ENCODE results near the gene ZGRF1. TPM values are rescaled to one million over a fixed set of nuclear protein-coding genes. Genes with fewer than 3 reads are reported as not detected.
"Not testable (repeated sequence)": the region's sequence is repeated elsewhere in the genome, so short reads cannot be mapped to it uniquely, and the experiment has no call there.

The ZGRF1 gene
- total RNA-seq, 4 donors from 2014 or later: 2.5 to 9.4 (median 6.5) TPM

- 44 to 72% methylated on average over 3 of the region's 3 CpGs for WGBS, 2 donors
- Histone ChIP-seq H3K9me3 (no peaks in the 10 kb centered on the region), H3K27me3 (no peaks in the 10 kb centered on the region), H3K36me3 (peaks cover 0 to 88% (median 15%) of the 10 kb centered on the region in 3 donors), H3K27ac (no peak overlapping the region), H3K4me3 (no peak overlapping the region), H3K4me1 (peaks cover 0 to 9% (median 0%) of the 10 kb centered on the region in 4 donors)
- TF ChIP-seq EP300 (IDR thresholded peaks at IDR 0.05) (no peak), POLR2A (IDR thresholded peaks at IDR 0.05) (no peak), CTCF (IDR thresholded peaks at IDR 0.05) (no peak)
- no peak for DNase-seq (ENCODE audit: low spot score in 2 of 2)
Observed at GRCh38 chr4:112647785-112648184, 11.1 kb upstream of the ZGRF1 start.

- Histone ChIP-seq H3K27me3 (no peaks in the 10 kb centered on the region), H3K36me3 (peaks cover 0 to 85% (median 15%) of the 10 kb centered on the region in 3 donors), H3K9me3 (no peaks in the 10 kb centered on the region), H3K4me1 (peaks cover 0 to 16% (median 0%) of the 10 kb centered on the region in 4 donors), H3K4me3 (no peak overlapping the region), H3K27ac (no peak overlapping the region)
- TF ChIP-seq CTCF (IDR thresholded peaks at IDR 0.05) (no peak), POLR2A (IDR thresholded peaks at IDR 0.05) (no peak), EP300 (IDR thresholded peaks at IDR 0.05) (no peak)
- 62 to 65% methylated on average over 6 of the region's 6 CpGs for WGBS, 2 donors
- no peak for DNase-seq (ENCODE audit: low spot score in 2 of 2)
Observed at GRCh38 chr4:112646632-112647537, 10.2 kb upstream of the ZGRF1 start.

GRCh38 chr4:112645541-112646329 is 9.0 kb upstream of the ZGRF1 start:
- H3K9me3 ChIP-seq: no peaks in the 10 kb centered on the region
- peaks cover 0 to 73% (median 15%) of the 10 kb centered on the region in 3 donors for H3K36me3 ChIP-seq
- H3K4me1 ChIP-seq: peaks cover 0 to 27% (median 0%) of the 10 kb centered on the region in 4 donors
- no peak for TF ChIP-seq CTCF (IDR thresholded peaks at IDR 0.05)
- no peak for TF ChIP-seq EP300 (IDR thresholded peaks at IDR 0.05)
- no peak for TF ChIP-seq POLR2A (IDR thresholded peaks at IDR 0.05)
- H3K27ac ChIP-seq: no peak overlapping the region
- H3K27me3 ChIP-seq: no peaks in the 10 kb centered on the region
- DNase-seq (ENCODE audit: low spot score in 2 of 2): no peak
- WGBS, 2 donors: 63 to 68% methylated on average over 8 of the region's 8 CpGs
- no peak overlapping the region for H3K4me3 ChIP-seq

GRCh38 chr4:112644595-112645535 is 8.2 kb upstream of the ZGRF1 start:
- DNase-seq (ENCODE audit: low spot score in 2 of 2); H3K27me3 ChIP-seq; H3K27ac ChIP-seq; H3K4me3 ChIP-seq; H3K9me3 ChIP-seq: not testable (repeated sequence)
- H3K4me1 ChIP-seq: peaks cover 0 to 36% (median 0%) of the 10 kb centered on the region in 4 donors
- peaks cover 0 to 69% (median 15%) of the 10 kb centered on the region in 3 donors for H3K36me3 ChIP-seq
- WGBS, 2 donors: 90 to 91% methylated on average over 10 of the region's 10 CpGs

GRCh38 chr4:112642526-112642925 is 5.8 kb upstream of the ZGRF1 start:
- H3K27me3 ChIP-seq: no peaks in the 10 kb centered on the region
- TF ChIP-seq CTCF (IDR thresholded peaks at IDR 0.05) (no peak), EP300 (IDR thresholded peaks at IDR 0.05) (no peak), POLR2A (IDR thresholded peaks at IDR 0.05) (no peak)
- H3K27ac ChIP-seq: no peak overlapping the region
- WGBS, 2 donors: 85 to 91% methylated on average over 2 of the region's 2 CpGs
- peaks cover 0 to 45% (median 12%) of the 10 kb centered on the region in 3 donors for H3K36me3 ChIP-seq
- H3K4me1 ChIP-seq: peaks cover 0 to 55% (median 9%) of the 10 kb centered on the region in 4 donors
- no peaks in the 10 kb centered on the region for H3K9me3 ChIP-seq
- no peak overlapping the region for H3K4me3 ChIP-seq
- DNase-seq (ENCODE audit: low spot score in 2 of 2): no peak

Data from tibial nerve (tissue), 4 donors.